HepG2 (cell line): ENCODE measurements around the gene KIF21B. TPM values are rescaled to one million over a fixed set of nuclear protein-coding genes. Genes with fewer than 3 reads are reported as not detected.
A peak's percentile ranks its signal among the peaks of the same experiment; 100 is the strongest.

Experiments
- ATAC-seq: fragments of 200-7000 bp; cut with Tn5 transposase; 3 replicates; pipeline ENCODE4 v1.9.1; 2020; ENCODE audit warnings: mild to moderate bottlenecking, moderate library complexity
- BruUV-seq: library from RNA; stranded (reverse); fragments of 400-500 nt; replicated peaks from 2 replicates; lab custom pipeline; 2021; lab: Mats Ljungman, UMichigan
- CTCF ChIA-PET: fragments of 300-600 bp; formaldehyde crosslinking; extraction: SDS; loops from one replicate; lab custom pipeline; 2021; ENCODE audit warnings: low total read pairs, inconsistent platforms, low intra/inter-chr PET ratio; lab: Yijun Ruan, JAX
- POLR2A ChIA-PET: fragments of 350-600 bp; sonication (Branson Sonifier 250); formaldehyde crosslinking; loops from one replicate; lab custom pipeline; 2020; ENCODE audit warnings: antibody characterized with exemption, inconsistent platforms; lab: Yijun Ruan, JAX
- DNase-seq: peaks from one replicate; pipeline ENCODE4 v3.0.0-alpha.2; 2015; ENCODE audit warnings: low spot score
- FAIRE-seq: peaks from 3 replicates; lab custom pipeline; 2011; peaks lifted over from hg19 to GRCh38; lab: Jason Lieb, UNC
- H2AFZ ChIP-seq: one replicate; pipeline ENCODE4 v1.6.1; 2011; ENCODE audit warnings: low read length, inconsistent platforms
- H3K27ac ChIP-seq: fragments of 300-600 bp; 3 replicates; pipeline ENCODE4 v1.8.0; 2011; ENCODE audit warnings: mixed run types, mild to moderate bottlenecking, mixed read lengths, low read length, inconsistent platforms; ENCODE audit not compliant: insufficient read depth; ENCODE audit errors: extremely low read length
- H3K27me3 ChIP-seq, 2 experiments: fragments of 200-600 bp in 1 of 2; 2 replicates in 1 of 2; 3 replicates in 1 of 2; pipeline versions ENCODE4 v1.6.0 to v1.8.0; 2011; ENCODE audit warnings: low read length in 2 of 2, mild to moderate bottlenecking in 2 of 2, moderate library complexity in 2 of 2, inconsistent platforms in 1 of 2; ENCODE audit not compliant: insufficient read depth in 2 of 2, control insufficient read depth in 1 of 2
- H3K36me3 ChIP-seq, 2 experiments: fragments of 200-600 bp in 1 of 2; replicated peaks in 1 of 2; 2 replicates in 1 of 2; 3 replicates in 1 of 2; pipeline versions ENCODE4 v1.5.1 to v1.8.0; 2011; ENCODE audit warnings: low read length in 2 of 2, inconsistent platforms in 1 of 2; ENCODE audit not compliant: insufficient read depth in 2 of 2, control insufficient read depth in 1 of 2
- H3K4me1 ChIP-seq: 2 replicates; pipeline ENCODE4 v1.5.1; 2012; ENCODE audit warnings: low read length, inconsistent platforms; ENCODE audit not compliant: insufficient read depth
- H3K4me2 ChIP-seq: 2 replicates; pipeline ENCODE4 v1.6.0; 2011; ENCODE audit warnings: low read depth, low read length, inconsistent platforms
- H3K4me3 ChIP-seq, 3 experiments: fragments of 200-600 bp in 1 of 3; sonication (generic), shearing (Covaris generic) in 1 of 3; replicated peaks in 1 of 3; 2 replicates each; pipeline ENCODE4 v1.5.1; 2011 to 2016; ENCODE audit warnings: low read length in 3 of 3, inconsistent platforms in 2 of 3, low read depth in 2 of 3, mild to moderate bottlenecking in 2 of 3, control low read depth in 1 of 3, mixed read lengths in 1 of 3; ENCODE audit not compliant: insufficient read depth in 1 of 3
- H3K79me2 ChIP-seq: one replicate; pipeline ENCODE4 v1.6.1; 2011; ENCODE audit warnings: low read length, inconsistent platforms; ENCODE audit not compliant: insufficient read depth
- H3K9ac ChIP-seq: 2 replicates; pipeline ENCODE4 v1.6.0; 2011; ENCODE audit warnings: mild to moderate bottlenecking, low read depth, low read length, inconsistent platforms; ENCODE audit not compliant: insufficient read depth
- H3K9me3 ChIP-seq: 2 replicates; pipeline ENCODE4 v1.5.1; 2012; ENCODE audit warnings: mild to moderate bottlenecking, low read length
- H4K20me1 ChIP-seq: 2 replicates; pipeline ENCODE4 v1.6.0; 2011; ENCODE audit warnings: inconsistent platforms, mild to moderate bottlenecking, low read length, moderate library complexity; ENCODE audit not compliant: insufficient read depth
- ATRX ChIP-seq: sonication (generic); formaldehyde crosslinking; IDR thresholded peaks from 2 replicates; pipeline ENCODE4 v1.4.0; 2020; ENCODE audit warnings: missing genetic modification reagents, borderline replicate concordance
- CEBPG ChIP-seq: IDR thresholded peaks from 2 replicates; pipeline ENCODE4 v1.6.1; 2016
- MYC ChIP-seq: sonication (generic); formaldehyde crosslinking; IDR thresholded peaks from 2 replicates; pipeline ENCODE4 v1.9.0; 2021; ENCODE audit warnings: missing genetic modification reagents, borderline replicate concordance
- PHB2 ChIP-seq: fragments of 450-650 bp; IDR thresholded peaks from 2 replicates; pipeline ENCODE4 v1.6.1; 2018; ENCODE audit not compliant: partially characterized antibody
- RBM39 ChIP-seq: fragments of 200-400 bp; formaldehyde crosslinking; IDR thresholded peaks from one replicate; pipeline ENCODE4 v1.6.1; 2018; ENCODE audit warnings: antibody characterized with exemption, mild to moderate bottlenecking, low read depth, low read length; ENCODE audit not compliant: poor library complexity, severe bottlenecking
- RNF2 ChIP-seq: fragments of 450-650 bp; conservative IDR thresholded peaks from 2 replicates; pipeline ENCODE4 v1.6.1; 2016; ENCODE audit warnings: low read depth
- SALL1 ChIP-seq: sonication (generic); formaldehyde crosslinking; IDR thresholded peaks from 2 replicates; pipeline ENCODE4 v1.8.0; 2022; ENCODE audit warnings: mild to moderate bottlenecking, missing genetic modification reagents
- YEATS4 ChIP-seq: sonication (generic); formaldehyde crosslinking; IDR thresholded peaks from 2 replicates; pipeline ENCODE4 v1.4.0; 2020; ENCODE audit warnings: missing genetic modification reagents, borderline replicate concordance
- WGBS: methylation state at CpG from one replicate; pipeline ENCODE4 v1.1.6; 2017; ENCODE audit warnings: low lambda C conversion rate; 5-methylcytosine and 5-hydroxymethylcytosine counted together
- in situ Hi-C: cut with HindIII; loops from 2 replicates; pipeline ENCODE4 v1.10.0; 2017; ENCODE audit warnings: low pct_unique_long_range_greater_than_20kb; ENCODE audit not compliant: extremely low pct_ligation_motif_present
- intact Hi-C: fragments of 100-400 bp; cut with micrococcal nuclease; formaldehyde crosslinking; loops from one replicate; pipeline ENCODE4 v1.10.0; 2022; ENCODE audit not compliant: unreplicated experiment
- polyA plus RNA-seq, 8 experiments: library from polyadenylated mRNA; depleted of rRNA in 3 of 8; stranded (reverse) in 7 of 8; unstranded in 1 of 8; fragments of >200 nt; fragmentation: Illumina TruSeq in 4 of 8; extraction: Trizol in 4 of 8; gene quantifications; 2 replicates each; pipeline versions ENCODE4 v1.2.1 to v1.2.3, GENCODE V29; 2011 to 2016; ENCODE audit warnings: low read depth in 4 of 8, missing spikeins in 1 of 8, mixed read lengths in 1 of 8; ENCODE audit not compliant: insufficient read depth in 1 of 8
- total RNA-seq, 5 experiments: library from RNA; depleted of rRNA; stranded (reverse); fragments of >200 nt; fragmentation: Illumina TruSeq; extraction: Trizol; gene quantifications; 2 replicates each; pipeline ENCODE4 v1.2.3, GENCODE V29; 2016; ENCODE audit warnings: low read depth in 1 of 5
- TF ChIP-seq, protein P1 (sequence below): sonication (generic); formaldehyde crosslinking; IDR thresholded peaks from 2 replicates; pipeline ENCODE4 v1.5.0; 2020; ENCODE audit warnings: missing genetic modification reagents, mild to moderate bottlenecking, borderline replicate concordance
- TF ChIP-seq, protein P2 (sequence below): sonication (generic); formaldehyde crosslinking; conservative IDR thresholded peaks from 2 replicates; pipeline ENCODE4 v1.5.0; 2020; ENCODE audit warnings: missing genetic modification reagents
- TF ChIP-seq, protein P3 (sequence below): sonication (generic); formaldehyde crosslinking; IDR thresholded peaks from 2 replicates; pipeline ENCODE4 v1.5.0; 2020; ENCODE audit warnings: mild to moderate bottlenecking, missing genetic modification reagents
- TF ChIP-seq, protein P4 (sequence below): sonication (generic); formaldehyde crosslinking; IDR thresholded peaks from 2 replicates; pipeline ENCODE4 v1.4.0; 2020; ENCODE audit warnings: missing genetic modification reagents
- TF ChIP-seq, protein P5 (sequence below), 2 experiments: IDR thresholded peaks; 2 replicates each; pipeline ENCODE4 v1.6.1; 2011 to 2012; ENCODE audit warnings: low read length in 2 of 2, borderline replicate concordance in 1 of 2, low read depth in 1 of 2, mild to moderate bottlenecking in 1 of 2, moderate library complexity in 1 of 2

Gene KIF21B
- total and polyA plus RNA-seq, 2 of the 13 experiments (the other 11 are each of a cell fraction or from before 2014, with no cell fraction given): 0.17 to 0.20 TPM

DNA sequence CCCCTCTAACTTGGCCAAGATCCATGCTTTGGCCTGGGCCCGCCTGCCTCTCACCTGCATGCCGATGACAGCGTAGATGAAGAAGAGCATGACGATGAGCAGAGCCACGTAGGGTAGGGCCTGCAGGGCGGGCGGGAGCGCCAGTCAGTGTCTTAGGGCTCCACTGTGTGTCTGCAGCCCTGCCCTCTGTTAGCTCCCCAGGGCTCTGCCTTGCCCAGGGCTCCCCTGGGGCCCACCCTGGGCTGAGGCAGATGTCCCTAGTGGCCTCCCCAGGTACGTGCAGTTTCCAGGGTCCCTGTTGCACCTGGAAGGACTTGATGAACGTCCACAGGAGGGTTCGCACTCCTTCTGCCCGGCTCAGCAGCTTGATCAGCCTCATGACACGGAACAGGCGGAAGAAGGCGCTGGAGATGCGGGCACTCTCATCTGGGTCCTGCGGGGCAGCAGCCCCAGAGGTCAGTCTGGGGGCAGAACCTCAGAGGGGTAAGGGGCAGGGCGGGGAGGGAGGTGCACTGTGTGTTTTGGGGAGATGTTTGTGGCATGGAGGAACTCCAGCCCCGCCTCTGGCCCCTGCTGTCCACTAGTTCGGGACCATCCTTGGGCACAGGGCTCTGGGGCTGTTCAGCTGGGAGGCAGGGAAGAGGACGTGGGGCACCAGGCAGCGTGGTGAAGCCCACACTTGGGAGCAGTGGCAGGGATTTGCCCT lies 29.8 kb upstream of the KIF21B start:
- no peak for DNase-seq
- no peak overlapping the region for H2AFZ ChIP-seq
- no peak overlapping the region for H3K9ac ChIP-seq
- H3K9me3 ChIP-seq: no peaks in the 10 kb centered on the region
- intact Hi-C loops (no loop called here), in situ Hi-C loops (no loop called here)
- FAIRE-seq: no peak
- H4K20me1 ChIP-seq: no peaks in the 10 kb centered on the region
- H3K79me2 ChIP-seq: no peaks in the 10 kb centered on the region
- H3K4me3 ChIP-seq: no peak overlapping the region
- no peak overlapping the region for H3K4me2 ChIP-seq
- ATAC-seq: peak; percentile 81
- POLR2A ChIA-PET: no interaction called here
- CTCF ChIA-PET: no interaction called here
- H3K36me3 ChIP-seq: no peaks in the 10 kb centered on the region
- H3K4me1 ChIP-seq: no peaks in the 10 kb centered on the region
- WGBS: 74% methylated on average over 6 of the region's 22 CpGs
- BruUV-seq: no TSS peak
- no peak overlapping the region for H3K27ac ChIP-seq
- H3K27me3 ChIP-seq: peaks cover 6 to 31% of the 10 kb centered on the region in 2 experiments; a peak in 3 of 5 replicates
- TF ChIP-seq, protein P1, sequence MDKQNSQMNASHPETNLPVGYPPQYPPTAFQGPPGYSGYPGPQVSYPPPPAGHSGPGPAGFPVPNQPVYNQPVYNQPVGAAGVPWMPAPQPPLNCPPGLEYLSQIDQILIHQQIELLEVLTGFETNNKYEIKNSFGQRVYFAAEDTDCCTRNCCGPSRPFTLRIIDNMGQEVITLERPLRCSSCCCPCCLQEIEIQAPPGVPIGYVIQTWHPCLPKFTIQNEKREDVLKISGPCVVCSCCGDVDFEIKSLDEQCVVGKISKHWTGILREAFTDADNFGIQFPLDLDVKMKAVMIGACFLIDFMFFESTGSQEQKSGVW: no peak
- TF ChIP-seq ATRX (CRISPR knock-in tag) (no peak), CEBPG (CRISPR knock-in tag) (no peak), YEATS4 (CRISPR knock-in tag) (no peak), PHB2 (no peak), RBM39 (no peak), SALL1 (CRISPR knock-in tag) (no peak), RNF2 (no peak), MYC (CRISPR knock-in tag) (no peak)
- TF ChIP-seq, protein P2, sequence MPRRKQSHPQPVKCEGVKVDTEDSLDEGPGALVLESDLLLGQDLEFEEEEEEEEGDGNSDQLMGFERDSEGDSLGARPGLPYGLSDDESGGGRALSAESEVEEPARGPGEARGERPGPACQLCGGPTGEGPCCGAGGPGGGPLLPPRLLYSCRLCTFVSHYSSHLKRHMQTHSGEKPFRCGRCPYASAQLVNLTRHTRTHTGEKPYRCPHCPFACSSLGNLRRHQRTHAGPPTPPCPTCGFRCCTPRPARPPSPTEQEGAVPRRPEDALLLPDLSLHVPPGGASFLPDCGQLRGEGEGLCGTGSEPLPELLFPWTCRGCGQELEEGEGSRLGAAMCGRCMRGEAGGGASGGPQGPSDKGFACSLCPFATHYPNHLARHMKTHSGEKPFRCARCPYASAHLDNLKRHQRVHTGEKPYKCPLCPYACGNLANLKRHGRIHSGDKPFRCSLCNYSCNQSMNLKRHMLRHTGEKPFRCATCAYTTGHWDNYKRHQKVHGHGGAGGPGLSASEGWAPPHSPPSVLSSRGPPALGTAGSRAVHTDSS: no peak
- TF ChIP-seq, protein P3, sequence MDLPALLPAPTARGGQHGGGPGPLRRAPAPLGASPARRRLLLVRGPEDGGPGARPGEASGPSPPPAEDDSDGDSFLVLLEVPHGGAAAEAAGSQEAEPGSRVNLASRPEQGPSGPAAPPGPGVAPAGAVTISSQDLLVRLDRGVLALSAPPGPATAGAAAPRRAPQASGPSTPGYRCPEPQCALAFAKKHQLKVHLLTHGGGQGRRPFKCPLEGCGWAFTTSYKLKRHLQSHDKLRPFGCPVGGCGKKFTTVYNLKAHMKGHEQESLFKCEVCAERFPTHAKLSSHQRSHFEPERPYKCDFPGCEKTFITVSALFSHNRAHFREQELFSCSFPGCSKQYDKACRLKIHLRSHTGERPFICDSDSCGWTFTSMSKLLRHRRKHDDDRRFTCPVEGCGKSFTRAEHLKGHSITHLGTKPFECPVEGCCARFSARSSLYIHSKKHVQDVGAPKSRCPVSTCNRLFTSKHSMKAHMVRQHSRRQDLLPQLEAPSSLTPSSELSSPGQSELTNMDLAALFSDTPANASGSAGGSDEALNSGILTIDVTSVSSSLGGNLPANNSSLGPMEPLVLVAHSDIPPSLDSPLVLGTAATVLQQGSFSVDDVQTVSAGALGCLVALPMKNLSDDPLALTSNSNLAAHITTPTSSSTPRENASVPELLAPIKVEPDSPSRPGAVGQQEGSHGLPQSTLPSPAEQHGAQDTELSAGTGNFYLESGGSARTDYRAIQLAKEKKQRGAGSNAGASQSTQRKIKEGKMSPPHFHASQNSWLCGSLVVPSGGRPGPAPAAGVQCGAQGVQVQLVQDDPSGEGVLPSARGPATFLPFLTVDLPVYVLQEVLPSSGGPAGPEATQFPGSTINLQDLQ (CRISPR knock-in tag): no peak
- TF ChIP-seq, protein P4, sequence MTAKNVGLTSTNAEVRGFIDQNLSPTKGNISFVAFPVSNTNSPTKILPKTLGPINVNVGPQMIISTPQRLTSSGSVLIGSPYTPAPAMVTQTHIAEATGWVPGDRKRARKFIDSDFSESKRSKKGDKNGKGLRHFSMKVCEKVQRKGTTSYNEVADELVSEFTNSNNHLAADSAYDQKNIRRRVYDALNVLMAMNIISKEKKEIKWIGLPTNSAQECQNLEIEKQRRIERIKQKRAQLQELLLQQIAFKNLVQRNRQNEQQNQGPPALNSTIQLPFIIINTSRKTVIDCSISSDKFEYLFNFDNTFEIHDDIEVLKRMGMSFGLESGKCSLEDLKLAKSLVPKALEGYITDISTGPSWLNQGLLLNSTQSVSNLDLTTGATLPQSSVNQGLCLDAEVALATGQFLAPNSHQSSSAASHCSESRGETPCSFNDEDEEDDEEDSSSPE (CRISPR knock-in tag): no peak
- TF ChIP-seq, protein P5, sequence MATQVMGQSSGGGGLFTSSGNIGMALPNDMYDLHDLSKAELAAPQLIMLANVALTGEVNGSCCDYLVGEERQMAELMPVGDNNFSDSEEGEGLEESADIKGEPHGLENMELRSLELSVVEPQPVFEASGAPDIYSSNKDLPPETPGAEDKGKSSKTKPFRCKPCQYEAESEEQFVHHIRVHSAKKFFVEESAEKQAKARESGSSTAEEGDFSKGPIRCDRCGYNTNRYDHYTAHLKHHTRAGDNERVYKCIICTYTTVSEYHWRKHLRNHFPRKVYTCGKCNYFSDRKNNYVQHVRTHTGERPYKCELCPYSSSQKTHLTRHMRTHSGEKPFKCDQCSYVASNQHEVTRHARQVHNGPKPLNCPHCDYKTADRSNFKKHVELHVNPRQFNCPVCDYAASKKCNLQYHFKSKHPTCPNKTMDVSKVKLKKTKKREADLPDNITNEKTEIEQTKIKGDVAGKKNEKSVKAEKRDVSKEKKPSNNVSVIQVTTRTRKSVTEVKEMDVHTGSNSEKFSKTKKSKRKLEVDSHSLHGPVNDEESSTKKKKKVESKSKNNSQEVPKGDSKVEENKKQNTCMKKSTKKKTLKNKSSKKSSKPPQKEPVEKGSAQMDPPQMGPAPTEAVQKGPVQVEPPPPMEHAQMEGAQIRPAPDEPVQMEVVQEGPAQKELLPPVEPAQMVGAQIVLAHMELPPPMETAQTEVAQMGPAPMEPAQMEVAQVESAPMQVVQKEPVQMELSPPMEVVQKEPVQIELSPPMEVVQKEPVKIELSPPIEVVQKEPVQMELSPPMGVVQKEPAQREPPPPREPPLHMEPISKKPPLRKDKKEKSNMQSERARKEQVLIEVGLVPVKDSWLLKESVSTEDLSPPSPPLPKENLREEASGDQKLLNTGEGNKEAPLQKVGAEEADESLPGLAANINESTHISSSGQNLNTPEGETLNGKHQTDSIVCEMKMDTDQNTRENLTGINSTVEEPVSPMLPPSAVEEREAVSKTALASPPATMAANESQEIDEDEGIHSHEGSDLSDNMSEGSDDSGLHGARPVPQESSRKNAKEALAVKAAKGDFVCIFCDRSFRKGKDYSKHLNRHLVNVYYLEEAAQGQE (IDR thresholded peaks at IDR 0.05; ENCODE audit: borderline replicate concordance in 1 of 2, low read depth in 1 of 2, low read length in 2 of 2): no peak
